Activated CD8-positive, alpha-beta memory T cell treated with anti-CD3 and anti-CD28 coated beads for 48 hours (primary cell): ENCODE results near the gene FIS1.
"Not testable (repeated sequence)": the region's sequence is repeated elsewhere in the genome, so short reads cannot be mapped to it uniquely, and the experiment has no call there.

ENCODE experiments used
- DNase-seq, 3 experiments: peaks; one replicate each; pipeline ENCODE4 v3.0.0-alpha.2; 2020; ENCODE audit warnings: low read depth in 2 of 3, low spot score in 2 of 3

FIS1 gene

DNA sequence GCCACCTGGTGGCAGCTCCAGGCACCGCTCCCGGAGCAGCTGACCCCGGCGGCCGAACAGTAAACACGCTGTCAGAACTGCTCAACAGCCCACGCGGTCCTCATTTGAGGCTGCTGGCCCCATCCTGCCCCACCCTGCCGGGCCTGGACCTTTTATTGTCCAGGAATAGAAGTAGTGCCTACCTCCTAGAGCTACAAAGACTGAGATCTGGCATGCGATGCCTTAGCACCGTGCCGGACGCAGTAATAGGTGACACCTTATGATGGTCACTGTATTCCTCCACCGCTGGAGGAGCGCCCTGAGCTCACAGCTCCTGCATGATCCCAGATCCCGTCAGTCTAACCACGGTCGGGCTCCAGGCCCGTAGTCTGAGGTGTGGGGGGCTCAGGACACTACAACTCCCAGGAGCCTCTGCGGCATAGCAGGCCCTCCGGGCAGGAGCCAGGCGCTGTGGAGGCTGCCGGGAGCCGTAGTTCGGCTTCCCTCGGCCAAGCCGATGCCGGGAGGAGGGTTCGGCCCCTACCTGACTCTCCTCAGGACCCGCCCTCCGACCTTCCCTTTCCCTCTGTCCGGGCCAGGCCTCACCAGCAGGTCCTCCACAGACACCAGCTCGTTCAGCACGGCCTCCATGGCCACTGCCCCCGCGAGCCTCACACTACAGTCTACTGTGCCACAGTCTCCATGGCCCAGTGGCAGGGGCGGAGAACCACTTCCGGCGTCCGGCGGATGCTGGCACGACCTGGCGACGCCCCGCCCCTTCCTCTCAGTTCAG is at the start of gene FIS1:
FIS1 (minus strand) TSS at position 707 of the 772 bp plus-strand sequence; CDS start at position 630, 77 bp downstream.
- peak; percentile 87 to 95 (median 88) for DNase-seq

DNA sequence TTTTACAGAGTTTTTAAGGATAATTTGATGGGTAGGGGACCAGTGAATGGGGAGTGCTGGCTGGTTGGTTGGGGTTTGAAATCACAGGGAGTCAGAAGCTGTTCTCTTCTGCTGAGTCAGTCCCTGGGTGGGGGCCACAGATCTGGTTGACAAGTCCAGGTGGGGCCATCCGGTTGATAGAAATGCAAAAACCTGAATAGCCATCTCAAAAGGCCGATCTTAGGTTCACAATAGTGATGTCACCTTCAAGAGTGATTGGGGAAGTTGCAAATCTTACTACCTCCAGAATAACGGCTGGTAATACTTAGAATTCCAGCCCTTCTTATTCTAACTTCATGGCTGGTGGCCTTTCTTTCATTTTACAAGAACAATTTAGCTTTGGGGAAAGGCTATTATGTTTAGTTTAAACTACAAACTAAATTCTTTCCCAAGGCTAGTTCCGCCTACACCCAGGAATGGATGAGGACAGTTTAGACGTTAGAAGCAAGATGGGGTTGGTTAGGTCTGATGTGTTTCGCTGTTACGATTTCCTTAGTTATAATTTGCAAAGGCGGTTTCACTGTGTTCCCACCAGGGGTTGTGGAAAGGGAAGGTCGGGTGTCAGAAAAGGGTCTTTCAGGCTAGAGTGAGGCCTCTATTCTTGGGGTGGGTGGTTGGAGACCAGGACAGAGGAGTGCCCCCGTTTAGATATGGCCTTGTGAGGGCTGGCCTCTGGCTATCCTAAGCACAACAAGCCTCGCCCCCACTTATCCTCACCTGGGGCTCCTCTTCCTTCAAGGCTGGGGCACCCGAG is 49.4 kb upstream of the FIS1 start:
- DNase-seq = no peak

GRCh38 chr7:101293069-101294021 is 48.5 kb upstream of the FIS1 start:
- not testable (repeated sequence) for DNase-seq

DNA sequence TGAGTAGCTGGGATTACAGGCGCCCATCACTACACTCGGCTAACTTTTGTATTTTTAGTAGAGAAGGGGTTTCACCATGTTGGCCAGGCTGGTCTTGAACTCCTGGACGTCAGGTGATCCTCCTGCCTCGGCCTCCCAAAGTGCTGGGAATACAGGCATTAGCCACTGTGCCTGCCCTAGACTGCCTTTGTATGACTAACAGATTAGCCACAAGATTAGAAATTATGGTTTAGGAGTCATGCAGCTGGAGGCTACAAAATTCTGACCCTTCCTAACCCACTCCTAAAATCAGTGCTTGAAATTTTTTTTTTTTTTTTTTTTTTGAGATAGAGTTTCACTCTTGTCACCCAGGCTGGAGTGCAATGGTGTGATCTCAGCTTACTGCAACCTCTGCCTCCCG is 47.7 kb upstream of the FIS1 start:
- not testable (repeated sequence) for DNase-seq

DNA sequence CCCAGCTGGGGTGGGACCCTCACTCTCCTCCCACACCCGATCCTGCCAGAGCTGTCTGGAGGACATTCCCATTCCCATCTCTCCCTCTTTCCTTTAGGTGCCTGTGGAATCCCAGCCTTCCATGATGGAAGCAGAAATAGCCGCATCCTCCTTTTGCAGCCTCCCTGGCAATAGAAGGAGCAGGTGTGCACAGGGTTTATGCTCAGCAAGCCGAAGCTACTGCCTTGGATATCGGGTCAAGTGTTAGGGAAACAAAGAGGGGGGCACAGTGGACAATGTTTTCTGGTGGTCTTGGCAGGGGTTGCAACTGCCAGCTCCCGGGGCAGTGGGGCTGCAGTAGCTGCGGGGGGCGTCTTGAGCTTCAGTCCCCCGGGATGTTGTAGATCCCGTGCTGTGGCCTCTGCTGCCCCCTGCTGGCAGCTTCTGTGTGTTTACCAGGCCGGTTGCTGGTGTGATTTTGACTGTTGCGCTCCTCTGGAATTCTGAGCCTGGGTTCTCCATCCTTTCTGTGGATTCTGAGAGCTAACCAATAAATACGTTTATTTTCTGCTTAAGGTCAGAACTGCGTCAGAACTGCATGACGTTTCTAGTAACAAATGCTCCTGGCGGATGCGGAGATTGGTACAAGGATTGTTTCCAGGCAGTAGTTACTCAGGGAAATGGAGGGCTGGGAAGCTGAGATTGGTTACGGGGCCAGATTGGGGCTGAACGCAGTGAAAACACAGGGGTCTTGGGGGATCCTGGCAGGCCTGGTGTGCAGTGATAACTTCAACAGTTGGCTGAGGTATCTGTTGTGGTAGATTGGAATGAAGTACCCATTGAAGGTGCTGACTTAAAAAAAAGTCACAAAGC is 45.5 kb upstream of the FIS1 start:
- peak in 1 of 3 experiments; percentile 41 for DNase-seq

DNA sequence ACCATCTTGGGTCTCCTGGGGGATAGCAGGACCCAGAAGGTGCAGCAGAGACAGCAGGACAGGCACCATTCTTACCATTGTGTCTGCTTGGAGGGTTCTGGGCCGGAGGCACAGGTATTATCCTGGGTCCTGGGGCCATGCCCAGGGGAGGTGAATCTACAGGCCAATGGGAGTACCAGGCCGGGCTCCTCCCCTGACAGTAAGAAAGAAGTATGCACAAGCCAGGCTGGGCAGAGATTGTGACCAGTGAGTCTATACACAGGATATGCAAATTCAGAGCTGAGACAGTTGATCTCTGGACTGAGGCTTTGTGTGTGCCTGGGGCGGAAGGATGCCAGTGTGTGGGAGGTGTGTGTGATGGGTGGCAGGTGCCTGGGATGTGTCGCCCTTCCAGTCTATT is 44.8 kb upstream of the FIS1 start:
- DNase-seq = not testable (repeated sequence)

- DNase-seq = no peak
These were observed 43.6 kb upstream of the FIS1 start for GRCh38 chr7:101288439-101288838.

DNA sequence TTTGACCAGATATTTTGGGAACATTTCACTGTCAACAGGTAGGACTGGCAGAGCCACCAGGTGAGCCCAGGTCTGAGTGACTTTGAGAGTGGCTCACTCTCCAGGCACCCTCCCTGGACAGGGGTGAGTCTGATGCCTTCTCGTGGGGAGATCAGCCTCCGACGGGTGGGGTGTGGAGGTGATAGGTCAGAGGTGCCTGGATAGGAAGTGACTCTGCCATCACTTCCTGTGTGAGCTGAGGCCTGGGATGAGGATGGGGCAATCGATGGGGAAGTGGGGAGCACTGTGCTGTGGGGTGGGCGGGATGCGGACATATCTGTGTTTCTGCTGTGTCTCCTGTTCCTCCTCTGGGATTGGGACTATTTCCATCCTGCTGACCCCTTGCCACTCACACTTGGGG is 42.2 kb upstream of the FIS1 start:
- no peak for DNase-seq

GRCh38 chr7:101285880-101286279 is 41.0 kb upstream of the FIS1 start:
- not testable (repeated sequence) for DNase-seq

GRCh38 chr7:101285171-101285570 is 40.3 kb upstream of the FIS1 start:
- no peak for DNase-seq

- DNase-seq = not testable (repeated sequence)
These were observed 36.0 kb upstream of the FIS1 start for GRCh38 chr7:101280912-101281311.

DNA sequence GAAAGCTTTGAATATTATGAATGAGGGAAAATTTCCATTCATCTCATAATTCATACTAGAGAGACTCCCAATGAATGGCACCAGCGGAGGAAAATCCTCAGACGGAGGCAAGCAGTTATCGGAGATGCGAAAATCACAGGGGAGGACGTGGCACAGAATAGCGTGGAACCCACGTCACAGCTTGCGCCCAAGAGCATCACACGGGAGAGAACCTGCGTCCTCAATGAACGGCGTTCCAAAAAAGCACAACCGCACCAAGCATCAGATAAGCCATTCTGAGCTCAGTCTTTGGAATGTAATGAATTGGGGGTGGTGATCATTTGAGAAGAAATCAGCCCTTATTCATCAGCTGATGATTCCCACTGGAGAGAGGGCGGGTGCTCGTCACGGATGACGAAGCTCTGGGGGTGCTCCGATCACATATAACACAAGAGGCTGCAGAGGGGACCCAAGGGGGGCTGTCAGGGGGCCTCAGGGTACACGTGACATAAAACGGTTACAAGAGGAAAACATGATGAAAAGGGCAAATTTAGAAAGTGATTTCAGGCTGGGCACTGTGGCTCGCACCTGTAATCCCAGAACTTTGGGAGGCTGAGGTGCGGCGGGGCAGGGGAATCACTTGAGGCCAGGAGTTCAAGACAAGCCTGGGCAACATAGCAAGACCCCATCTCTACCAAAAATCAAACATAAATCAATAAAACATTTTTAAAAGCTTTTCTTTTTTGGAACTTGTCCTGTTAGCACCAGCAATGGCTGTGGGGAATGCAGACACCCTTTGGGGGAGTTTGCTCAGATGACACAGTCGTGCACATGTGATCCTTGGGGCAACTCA is 33.8 kb upstream of the FIS1 start:
- DNase-seq = no peak

DNA sequence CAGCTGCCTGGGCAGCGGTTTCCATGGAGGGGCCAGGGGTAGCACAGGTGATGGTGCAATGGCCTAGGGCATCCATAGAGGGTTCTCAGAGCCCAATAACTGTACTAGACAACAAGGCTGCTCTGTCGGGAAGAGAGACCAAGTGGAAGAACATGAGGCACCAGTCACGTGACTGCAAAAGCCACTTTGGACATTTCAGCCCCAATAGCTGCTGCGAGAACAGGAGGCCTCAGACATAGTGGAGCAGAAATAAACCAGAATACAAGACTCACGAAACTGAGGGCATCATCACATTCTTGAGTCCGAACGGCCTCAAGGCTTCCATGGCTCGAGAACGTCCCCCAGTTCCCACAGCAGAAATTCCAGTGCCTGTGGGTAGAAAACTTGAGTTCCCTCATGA is 32.3 kb upstream of the FIS1 start:
- no peak for DNase-seq

GRCh38 chr7:101273206-101273605 is 28.3 kb upstream of the FIS1 start:
- DNase-seq = no peak

DNA sequence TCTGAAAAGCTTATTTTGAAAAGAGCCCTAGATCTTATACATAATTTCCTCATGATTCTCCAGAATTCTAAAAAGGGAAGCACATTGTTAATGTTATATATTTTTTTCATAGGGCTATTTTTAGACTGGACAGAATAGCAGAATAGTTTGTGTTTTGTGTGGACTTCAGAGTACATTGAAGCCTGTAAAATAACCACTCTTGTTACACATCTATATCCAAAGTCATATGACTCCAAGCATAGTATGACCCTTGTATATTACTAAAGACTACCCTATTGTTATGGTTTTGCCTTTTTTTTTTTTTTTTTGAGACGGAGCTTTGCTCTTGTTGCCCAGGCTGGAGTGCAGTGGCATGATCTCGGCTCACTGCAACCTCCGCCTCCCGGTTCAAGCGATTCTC is 26.1 kb upstream of the FIS1 start:
- no peak for DNase-seq

- no peak for DNase-seq
These were observed 24.8 kb upstream of the FIS1 start for GRCh38 chr7:101269664-101270063.

DNA sequence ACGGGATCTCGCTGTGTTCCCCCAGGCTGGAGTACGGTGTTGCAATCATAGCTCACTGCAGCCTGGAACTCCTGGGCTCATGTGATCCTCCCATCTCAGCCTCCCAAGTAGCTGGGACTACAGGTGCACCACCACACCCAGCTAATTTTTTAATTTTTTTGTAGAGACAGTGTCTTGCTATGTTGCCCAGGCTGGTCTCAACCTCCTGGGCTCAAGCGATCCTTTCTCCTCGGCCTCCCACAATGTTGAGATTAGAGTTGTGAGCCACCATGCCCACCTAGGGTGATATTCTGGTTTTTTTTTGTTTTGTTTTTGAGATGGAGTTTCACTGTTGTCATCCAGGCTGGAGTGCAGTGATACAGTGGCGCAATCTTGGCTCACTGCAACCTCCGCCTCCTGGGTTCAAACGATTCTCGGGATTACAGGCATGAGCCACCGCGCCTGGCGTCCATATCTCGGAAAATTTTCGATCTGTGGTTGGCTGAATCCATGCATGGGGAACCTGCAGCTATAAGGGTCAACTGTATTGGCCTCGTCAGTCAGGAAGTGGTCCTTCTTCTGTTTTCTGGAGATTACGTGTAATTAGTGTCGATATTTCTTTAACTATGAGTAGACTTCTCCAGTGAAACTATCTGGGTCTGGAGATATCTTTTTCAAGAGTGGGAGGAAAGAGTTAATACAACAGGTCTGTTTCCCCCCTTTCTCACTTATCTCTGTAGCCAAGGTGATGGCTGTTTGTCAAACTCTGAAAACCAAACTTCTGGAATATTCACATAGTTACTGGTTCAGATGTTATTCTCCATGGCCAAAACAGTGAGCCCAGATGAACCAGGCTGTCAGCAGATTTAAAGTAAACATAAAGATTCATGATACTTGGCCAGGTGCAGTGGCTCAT is 21.0 kb upstream of the FIS1 start:
- DNase-seq = no peak

DNA sequence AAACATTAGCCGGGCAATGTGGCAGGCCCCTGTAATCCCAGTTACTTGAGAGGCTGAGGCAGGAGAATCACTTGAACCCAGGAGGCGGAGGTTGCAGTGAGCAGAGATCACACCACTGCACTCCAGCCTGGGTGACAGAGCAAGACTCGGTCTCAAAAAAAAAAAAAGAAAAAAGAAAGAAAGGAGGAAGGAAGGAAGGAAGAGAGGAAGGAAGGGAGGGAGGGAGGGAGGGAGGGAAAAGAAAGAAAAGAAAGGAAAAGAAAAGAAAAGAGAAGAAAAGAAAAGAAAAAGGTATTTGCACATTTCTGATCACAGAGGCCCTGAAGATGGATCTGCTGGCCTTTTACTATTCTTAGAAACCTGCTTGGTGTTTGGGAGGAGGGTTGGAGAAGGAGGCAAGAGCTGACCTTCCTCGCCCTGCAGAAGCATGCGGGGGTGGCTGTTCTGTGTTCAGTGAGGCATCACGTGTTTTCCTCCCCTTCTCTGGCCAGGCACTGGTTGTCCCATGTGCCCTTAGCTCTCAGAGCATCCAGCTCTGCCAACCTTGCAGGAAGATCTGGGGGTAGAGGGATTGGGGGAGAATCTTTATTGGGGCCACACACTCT is 19.3 kb upstream of the FIS1 start:
- not testable (repeated sequence) for DNase-seq
